GM18499 (cell line): ENCODE results near the gene PGM5.

ENCODE experiments used
- ATAC-seq: cut with Tn5 transposase; IDR thresholded peaks from one replicate; pipeline ENCODE4 v1.9.1; 2021; ENCODE audit warnings: moderate number of reproducible peaks; ENCODE audit not compliant: insufficient read depth, unreplicated experiment

PGM5 gene

DNA sequence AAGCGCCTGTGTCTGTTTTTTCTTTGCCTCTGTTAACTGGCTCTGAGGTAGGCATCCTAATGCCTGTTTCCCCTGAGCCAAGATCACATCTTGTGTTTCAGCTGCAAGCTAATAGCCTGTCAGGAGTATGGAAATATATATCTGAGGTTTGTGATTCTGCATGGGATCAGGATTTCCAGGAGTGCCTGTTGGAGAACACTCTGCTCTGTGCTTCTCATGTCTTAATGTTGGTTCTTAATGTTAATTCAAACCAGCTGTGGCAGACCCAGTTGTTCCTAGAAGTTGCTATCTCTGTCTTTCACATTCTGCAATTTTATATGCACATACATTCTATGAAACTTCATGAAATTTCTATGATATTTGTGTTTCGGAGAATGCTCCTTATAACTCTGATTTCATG, 72.1 kb downstream of the PGM5 start:
- ATAC-seq, result no peak

DNA sequence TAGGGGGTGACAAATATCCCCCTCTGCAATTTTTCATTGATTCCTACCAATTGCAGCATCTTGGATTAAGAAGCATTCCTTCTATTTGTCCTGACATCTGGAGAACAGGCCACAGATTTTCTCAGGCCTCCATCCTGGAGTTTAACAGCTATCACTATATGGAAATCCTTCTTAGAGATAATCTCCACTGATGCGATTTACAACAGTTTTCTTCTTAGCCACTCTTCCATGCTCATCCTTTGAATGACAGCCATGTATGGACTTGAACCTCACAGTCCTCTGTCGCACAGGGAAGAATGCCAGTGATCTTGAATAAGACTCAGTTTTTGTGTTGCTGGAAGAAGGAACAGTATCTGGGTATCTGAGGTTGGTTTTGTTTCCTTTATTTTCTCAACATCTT, 73.2 kb downstream of the PGM5 start:
- ATAC-seq, result no peak

DNA sequence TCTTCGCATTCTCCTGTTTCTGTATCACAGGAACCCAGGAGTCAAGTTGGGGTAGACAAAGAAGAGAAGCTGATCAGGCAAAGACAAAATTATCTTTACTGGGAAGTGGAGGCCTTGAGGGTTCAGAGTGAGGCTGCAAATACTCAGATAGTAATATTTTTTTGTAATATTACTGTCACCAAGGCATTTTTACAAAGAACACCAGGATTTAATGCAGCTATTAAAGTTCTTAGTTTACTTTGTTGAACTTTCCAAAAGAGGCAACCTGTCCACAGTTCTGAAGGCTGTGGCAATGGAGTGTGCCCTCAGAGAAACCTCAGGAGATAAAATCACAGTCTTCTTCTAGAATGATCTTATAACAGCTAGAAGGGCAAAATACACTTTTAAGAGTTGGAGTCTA, 74.9 kb downstream of the PGM5 start:
- no peak for ATAC-seq

DNA sequence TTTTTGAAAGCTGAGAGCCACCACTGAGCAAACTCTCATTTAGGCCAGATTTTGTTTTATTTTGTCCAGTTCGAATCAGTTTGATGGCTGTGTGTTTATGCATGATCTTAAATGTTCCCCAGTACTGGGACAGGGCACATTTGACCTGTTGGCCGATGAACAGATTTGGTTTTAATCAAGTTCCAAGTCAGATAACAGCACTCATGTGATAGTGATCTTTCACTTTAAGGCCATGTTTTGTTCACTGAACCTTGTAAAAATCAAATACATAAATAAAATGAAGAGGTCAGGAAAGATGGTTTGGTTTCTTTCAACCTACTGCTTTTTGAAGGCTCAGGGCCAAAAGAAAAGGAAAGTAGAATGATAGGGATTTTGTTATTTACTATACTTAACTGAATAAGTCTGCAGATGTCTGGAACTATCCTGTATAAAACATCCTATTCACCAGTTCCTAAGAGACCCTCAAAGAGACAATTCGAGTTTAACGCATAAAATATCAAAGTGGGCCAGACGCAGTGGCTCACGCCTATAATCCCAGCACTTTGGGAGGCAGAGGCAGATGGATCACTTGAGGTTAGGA, 77.2 kb downstream of the PGM5 start:
- no peak for ATAC-seq

DNA sequence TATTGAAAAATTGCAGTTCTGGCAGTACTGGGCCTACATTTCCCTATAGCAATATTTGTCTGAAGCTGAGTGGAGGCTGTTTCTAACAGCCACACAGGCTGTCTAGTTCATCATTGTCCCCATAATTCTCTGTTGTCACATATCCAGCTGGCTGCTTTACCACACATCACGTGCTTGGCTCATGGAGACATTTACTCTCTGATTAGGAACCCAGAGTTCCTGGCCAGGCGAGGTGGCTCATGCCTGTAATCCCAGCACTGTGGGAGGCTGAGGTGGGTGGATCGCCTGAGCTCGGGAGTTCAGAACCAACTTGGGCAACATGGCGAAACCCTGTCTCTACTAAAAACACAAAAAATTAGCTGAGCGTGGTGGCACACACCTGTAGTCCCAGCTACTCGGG, 81.4 kb downstream of the PGM5 start:
- no peak for ATAC-seq

DNA sequence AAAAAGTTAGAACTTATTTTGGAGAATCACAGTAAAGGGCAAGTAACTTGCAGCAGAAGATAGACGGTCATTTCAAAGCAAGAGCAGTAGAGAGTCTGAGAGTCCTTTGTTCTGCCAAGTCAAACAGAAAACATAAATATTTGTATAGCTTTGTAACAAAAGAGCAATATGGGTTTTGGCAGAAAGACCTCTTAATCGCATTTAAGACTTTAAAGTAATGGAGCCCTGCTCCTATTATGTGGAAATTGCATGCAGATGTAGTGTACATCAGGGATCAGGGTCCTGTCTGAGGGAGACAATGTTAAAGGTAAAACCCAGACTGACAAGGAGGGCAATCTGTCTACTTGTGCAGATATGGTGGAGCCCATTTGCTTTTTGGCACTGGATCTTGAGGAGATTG, 87.2 kb downstream of the PGM5 start:
- ATAC-seq, result no peak

DNA sequence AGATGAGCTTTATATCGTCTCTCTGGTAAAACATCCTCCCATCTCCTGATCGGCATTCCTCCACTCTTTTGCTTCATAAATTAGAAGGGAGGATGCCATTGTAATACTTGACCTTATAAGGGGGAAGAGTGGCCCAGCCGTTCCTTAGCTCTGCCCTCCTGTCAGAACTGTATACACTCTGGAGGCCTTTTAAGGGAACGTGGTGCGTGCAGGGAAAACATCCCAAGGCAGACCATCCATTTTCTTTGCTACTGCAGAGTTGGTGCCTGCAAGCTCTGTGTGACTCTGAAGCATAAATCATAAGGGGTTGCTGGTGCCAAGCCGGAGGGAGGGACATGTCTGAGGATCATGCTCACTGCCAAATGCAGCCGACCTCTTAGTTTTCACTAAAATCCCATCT, 90.4 kb downstream of the PGM5 start:
- no peak for ATAC-seq

DNA sequence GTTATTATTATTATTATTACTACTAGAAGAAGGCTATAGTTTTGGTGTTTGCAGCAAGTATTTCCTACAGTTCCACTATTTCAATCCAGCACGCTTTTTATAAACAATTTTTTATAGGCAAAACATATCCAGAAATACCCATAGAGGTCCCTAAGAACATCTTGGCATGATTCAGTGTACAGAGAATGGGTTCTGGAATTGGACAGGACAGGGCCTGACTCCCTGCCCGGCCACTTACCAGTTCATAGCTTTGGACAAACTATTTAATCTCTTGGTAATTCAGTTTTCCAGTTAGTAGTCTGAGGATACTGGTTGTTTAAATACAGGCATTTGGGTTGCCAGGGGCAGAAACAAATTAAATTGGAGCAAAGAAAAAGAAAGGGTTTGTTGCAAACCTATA, 91.2 kb downstream of the PGM5 start:
- ATAC-seq, result no peak

DNA sequence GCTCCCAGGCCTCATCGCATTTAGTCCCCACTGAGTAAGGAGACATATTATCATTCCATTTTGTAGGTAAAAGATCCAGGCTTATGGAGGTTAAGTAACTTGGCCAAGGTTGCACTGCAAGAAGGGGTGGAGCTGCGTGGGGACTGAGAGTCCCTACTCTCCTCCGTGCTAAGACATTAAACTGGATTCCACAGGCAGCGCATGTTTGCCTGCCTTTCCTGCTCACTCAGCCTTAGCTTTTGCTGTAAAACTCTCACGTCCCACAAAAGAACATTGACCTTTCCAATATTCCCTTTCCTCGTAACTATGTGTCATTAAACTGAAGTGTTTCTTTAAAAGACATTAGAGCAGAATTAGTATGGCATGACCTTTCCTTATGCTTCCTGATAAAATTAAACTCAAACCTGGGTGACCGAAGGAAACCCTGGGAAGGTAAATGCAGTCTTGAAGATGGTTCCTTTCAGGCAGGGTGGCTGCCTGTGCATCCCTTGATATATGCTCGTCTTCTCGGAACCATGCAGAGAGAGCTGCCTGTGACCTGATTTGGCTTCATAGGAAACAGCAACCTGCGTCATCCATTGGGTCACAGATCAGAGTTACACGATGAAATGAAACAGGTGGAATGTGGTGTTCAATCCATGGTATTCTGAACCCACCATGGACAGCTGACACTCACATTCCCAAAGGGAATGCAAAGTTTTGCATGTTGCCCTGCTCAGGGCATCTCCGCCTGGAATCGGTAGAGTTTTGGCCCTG, 98.3 kb downstream of the PGM5 start:
- no peak for ATAC-seq

DNA sequence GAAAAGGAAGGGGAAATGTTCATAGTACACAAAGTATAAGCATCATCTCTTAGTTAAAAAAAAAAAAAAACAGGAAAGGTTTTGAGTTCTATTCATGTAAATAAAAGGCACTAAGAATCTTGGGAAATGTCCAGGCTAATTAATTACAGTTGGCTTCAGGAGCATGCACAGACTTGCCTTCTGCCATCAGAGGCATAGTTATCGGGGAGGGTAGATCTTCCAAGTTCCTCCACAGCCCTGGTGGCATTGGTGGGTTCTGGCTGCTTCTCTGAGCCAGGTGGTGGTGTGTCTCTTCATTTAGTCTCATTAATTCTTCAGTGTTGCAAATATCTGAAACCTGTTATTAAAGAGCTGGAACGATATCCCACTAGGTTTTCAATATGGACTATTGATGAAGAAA, 99.0 kb downstream of the PGM5 start:
- ATAC-seq, result no peak

DNA sequence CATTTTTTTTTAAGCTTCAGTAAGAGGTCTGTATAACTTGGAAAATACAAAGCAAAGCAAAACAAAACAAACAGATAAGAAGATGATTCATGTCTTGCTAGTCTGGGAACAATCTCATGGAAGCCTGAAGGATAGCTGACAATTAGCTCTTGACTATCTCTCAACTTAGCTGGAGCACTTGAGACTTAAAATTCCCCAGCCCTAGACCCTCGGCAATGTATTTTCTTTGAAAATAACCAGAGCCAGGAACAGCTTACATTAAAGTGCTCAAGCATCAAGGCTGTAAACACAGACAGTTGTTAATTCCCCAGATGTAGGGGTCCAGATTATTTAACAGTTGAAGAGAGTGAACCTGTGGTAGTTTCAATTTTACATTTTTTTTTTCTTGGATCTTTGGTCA, 101.4 kb downstream of the PGM5 start:
- ATAC-seq, result no peak

DNA sequence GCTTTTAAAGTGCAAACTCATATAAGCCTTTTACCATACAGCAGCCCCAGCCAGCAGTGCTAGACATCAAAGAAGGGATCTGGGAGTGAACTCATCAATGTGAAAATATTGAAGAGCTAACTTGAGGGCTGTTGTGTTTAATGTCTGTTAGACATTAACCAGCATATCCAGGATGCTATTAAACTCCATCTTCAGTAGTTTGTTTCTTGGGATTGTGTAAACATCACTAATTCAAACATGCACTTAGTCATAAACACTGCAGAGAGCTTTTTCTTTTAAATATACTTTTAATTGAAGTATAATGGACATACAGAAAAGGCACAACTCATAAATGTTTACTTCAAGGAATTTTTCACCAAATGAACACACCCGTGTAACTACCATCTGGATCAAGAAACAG, 102.5 kb downstream of the PGM5 start:
- no peak for ATAC-seq

DNA sequence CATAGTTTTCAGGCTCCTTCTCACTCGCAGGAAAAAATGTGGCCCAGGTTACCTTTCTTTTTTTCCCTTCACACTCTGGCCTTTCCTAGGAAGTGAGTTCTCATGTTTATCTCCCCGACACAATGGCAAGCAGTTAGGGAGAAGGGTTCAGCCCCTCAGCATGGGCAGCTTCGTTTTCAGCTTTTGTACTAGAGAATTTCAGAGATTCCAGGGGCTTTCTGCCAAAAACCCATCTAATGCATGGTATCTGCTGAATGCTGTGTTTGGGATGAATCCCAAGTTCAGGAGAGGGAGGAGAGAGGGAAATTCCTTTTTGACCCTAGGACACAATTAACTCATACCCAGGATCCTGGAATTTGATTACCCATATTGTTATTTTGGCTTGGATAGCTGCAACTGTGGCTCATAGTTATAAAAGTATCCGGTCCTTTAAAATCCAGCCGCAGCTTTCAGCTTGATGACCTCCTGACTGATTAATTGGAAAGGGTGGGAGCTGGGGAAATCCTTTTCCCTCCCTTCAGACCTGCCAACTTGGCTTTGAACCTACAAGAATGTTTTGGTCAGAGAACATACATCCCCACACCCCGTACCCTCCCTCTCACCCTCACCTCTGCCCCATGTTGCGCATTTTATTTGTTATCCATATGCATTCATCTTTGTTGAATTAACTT, 105.8 kb downstream of the PGM5 start:
- no peak for ATAC-seq

DNA sequence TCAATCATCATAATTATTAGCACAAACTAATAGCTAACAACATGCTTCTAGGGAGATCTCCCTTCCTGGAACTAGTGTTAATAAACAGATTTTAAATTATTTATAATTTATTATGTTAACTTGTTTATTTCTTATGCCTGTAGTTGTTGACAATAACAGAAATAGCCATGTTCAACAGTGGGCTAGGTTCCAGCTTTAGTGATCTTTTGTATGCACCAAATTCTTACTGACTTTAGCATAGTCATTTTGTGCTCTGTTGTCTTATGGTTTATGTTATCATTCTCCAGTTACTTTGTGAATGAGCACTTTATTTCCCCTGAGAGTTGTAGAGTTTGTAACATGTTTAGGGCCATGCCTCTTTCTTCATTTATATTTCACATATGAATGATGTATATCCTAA, 113.7 kb downstream of the PGM5 start:
- ATAC-seq, result no peak

DNA sequence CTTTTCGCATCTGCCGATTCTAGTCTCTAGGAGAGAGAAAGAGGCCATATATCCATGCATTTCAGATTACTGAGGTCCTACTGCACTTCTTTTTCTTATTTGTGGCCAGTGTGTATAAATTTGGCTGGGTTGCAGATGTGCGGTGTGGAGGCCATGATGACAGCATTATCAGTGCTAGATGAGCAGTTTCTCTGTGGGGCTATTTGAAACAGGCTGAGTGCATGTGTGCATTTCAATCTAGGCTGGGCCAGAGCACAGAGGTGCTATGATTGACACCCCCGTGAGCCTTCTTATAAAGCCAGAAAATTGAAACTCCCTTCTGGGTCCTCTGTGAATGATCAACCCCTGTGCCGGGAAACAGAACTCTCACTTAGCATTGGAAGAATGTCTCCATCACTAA, 114.2 kb downstream of the PGM5 start:
- no peak for ATAC-seq

DNA sequence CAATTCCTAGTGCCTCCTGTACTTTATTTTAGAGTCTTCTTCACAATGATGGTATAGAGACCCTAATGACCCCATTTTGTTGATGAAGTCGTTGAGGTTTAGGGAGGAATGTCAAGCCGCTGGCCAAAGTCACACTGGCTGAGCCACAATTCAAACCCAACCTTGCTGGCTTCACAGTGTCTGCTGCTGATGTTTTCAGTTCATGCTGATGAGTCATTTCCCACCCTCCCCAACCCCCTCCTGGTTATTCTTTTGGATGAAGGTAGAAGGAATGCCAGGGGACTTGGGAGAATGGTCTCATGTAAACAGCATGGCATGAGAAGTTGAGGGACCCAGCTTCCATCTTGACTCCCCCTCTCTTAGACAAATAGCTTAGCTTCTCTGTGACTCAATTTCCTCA, 115.7 kb downstream of the PGM5 start:
- ATAC-seq, result no peak

DNA sequence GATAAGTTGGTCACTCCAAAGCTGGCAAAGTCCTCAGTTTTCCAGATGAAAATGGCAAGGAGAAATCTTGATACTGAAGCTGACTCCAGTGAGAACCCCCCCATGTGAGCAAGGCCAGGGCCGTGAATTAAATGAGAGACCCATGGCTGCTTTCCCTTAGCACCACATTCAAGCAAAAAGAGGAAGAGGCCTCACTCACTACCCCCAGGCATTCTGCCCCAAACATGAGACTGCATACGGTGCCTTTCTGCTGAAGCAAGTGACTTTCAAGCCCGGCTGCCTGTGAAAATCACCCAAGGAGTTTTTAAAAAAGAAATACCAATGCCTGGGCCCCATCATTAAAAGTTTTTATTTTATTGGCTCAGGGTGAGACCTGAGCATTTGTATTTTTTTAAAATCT, 117.4 kb downstream of the PGM5 start:
- ATAC-seq, result no peak

DNA sequence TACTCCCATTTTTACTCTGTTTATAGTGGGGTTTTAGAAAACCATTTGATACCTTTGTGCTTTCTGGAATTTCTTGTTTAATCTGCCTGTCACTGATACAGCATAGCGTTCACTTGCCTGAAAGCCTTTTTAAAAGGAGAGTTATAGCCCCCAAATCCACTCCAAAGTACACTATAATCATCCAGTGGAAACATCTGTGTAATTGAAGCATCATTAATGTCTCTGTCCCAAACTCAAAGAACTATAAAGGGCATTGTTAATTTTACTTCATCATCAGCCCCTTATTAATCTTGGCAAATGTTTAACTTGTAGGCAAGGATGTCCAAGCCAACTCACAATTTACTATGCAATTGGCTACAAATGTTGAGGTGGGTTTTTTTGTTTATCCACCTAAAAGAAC, 120.0 kb downstream of the PGM5 start:
- no peak for ATAC-seq

DNA sequence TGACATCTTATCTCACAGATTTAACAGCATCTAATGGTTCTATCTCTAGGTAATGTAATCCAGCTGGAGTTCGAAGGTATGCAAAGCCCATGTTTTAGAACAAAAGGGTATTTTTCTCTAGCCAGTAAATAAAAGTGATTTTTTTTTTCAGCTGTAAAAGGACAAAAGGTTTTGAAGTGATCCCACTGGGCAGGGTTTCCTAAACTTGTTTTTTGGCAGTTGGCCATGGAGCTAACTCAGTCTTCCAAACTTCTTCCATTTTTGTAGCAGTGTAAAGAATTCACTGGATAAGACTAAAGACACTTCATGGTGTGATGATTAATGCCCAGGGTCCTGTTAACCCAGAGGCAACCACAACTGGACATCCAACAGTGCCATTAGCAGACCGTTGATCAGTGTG, 120.4 kb downstream of the PGM5 start:
- no peak for ATAC-seq

DNA sequence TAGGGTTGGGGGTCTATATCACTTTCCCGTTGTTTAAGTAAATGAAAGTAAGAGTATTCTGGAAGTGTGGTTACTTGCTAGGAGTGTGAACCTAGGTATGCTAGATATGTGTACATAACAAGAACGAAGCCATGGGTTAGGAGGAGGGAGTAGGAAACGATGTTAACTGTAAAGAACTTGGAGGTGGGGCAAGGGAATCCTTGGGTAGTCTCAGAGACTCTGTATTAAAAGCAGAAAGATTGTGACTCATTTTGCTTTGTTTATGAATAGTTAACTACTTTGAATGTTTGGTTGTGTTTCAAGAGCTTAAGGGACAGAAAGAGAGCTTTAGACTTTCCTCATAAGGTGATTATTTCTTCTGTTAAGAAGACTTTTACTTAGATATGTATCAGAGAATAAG, 124.4 kb downstream of the PGM5 start:
- ATAC-seq, result no peak

DNA sequence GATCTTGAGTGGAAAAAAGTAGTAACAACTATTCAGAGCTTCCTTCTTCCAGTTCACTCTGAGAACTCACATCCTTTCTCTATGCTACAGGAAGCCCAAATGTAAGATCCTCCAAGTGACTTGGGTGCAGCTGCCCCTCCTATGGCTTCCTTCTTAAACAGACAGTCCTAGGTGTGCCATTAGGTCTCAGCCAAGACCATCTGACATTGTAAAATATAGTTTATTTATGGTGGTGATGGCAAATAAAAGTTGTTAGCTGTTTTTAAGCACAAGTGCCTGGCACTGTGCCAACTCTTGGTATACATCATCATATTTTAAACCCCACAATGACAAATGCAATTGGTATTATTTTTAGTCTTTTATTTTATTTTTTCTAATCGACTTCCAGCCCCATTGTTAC, 126.1 kb downstream of the PGM5 start:
- ATAC-seq, result no peak

DNA sequence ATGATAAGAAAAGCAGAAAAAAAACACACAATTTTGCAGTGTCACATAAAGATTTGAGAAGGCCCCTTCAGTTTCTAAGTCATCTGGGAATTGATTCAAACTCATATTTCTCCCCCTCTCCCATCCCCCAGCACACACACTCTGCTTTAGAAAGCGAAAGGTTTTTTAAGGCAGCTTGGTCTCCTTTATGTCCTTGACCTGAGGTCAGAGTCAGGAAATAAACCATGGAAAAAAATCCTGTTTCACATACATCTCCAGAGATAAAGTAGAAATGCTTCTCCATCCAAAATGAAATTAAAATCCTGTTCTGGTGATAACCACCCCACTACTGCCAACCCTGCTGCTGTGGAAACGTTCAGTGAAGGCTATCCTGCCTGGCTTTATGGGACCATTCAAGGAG, 131.7 kb downstream of the PGM5 start:
- ATAC-seq, result no peak
